HEK293 (cell line): ENCODE data around the gene CBX1.

Experiments
- CTCF ChIP-seq: fragments of 450-650 bp; formaldehyde crosslinking; IDR thresholded peaks from 2 replicates; pipeline ENCODE4 v1.5.1; 2016; ENCODE audit warnings: missing biosample characterization, missing genetic modification characterization
- ELK4 ChIP-seq: IDR thresholded peaks from 2 replicates; pipeline ENCODE4 v1.6.1; 2011; ENCODE audit warnings: mild to moderate bottlenecking, low read depth, low read length, borderline replicate concordance
- KLF10 ChIP-seq: fragments of 450-650 bp; IDR thresholded peaks from 2 replicates; pipeline ENCODE4 v1.5.1; 2018; ENCODE audit warnings: missing biosample characterization, mild to moderate bottlenecking, missing genetic modification characterization
- REST ChIP-seq: fragments of 450-650 bp; formaldehyde crosslinking; IDR thresholded peaks from 2 replicates; pipeline ENCODE4 v1.5.1; 2016; ENCODE audit warnings: missing biosample characterization, missing genetic modification characterization
- ZBTB10 ChIP-seq: fragments of 450-650 bp; formaldehyde crosslinking; IDR thresholded peaks from 2 replicates; pipeline ENCODE4 v1.5.1; 2016; ENCODE audit warnings: missing biosample characterization, missing genetic modification characterization
- ZNF239 ChIP-seq: fragments of 450-650 bp; formaldehyde crosslinking; IDR thresholded peaks from 2 replicates; pipeline ENCODE4 v1.5.1; 2016; ENCODE audit warnings: missing biosample characterization, missing genetic modification characterization
- ZNF26 ChIP-seq: fragments of 450-650 bp; formaldehyde crosslinking; IDR thresholded peaks from 2 replicates; pipeline ENCODE4 v1.5.1; 2016; ENCODE audit warnings: missing biosample characterization, missing genetic modification characterization

- no peak for TF ChIP-seq CTCF (tag by site-specific recombination)
- TF ChIP-seq ZBTB10 (tag by site-specific recombination): no peak
- no peak for TF ChIP-seq ZNF26 (tag by site-specific recombination)
- no peak for TF ChIP-seq KLF10 (tag by site-specific recombination)
- TF ChIP-seq ZNF239: no peak
- no peak for TF ChIP-seq REST (tag by site-specific recombination)
- TF ChIP-seq ELK4: no peak
Observed at GRCh38 chr17:48122665-48123045, 21.4 kb upstream of the CBX1 start.
